PC-9 (cell line): ENCODE data around the gene ATG4B. TPM values are rescaled to one million over a fixed set of nuclear protein-coding genes. Genes with fewer than 3 reads are reported as not detected.
A peak's percentile ranks its signal among the peaks of the same experiment; 100 is the strongest.

ENCODE experiments used
- BruUV-seq: library from RNA; stranded (reverse); fragments of 400-500 nt; replicated peaks from 2 replicates; lab custom pipeline; 2021; lab: Mats Ljungman, UMichigan
- CTCF ChIA-PET: fragments of 300-600 bp; sonication (Branson Sonifier 250); formaldehyde crosslinking; loops from one replicate; lab custom pipeline; 2022; ENCODE audit warnings: antibody characterized with exemption; lab: Charles Lee
- POLR2A ChIA-PET: fragments of 300-600 bp; sonication (Branson Sonifier 250); formaldehyde crosslinking; loops from one replicate; lab custom pipeline; 2022; ENCODE audit warnings: antibody characterized with exemption; ENCODE audit not compliant: unreplicated experiment; lab: Charles Lee
- DNase-seq, 2 experiments: peaks; one replicate each; pipeline versions ENCODE4 v3.0.0 to v3.0.0-alpha.2; 2015 to 2022; ENCODE audit warnings: mixed read lengths in 1 of 2
- H2AFZ ChIP-seq: fragments of 200-600 bp; sonication (generic); 2 replicates; pipeline ENCODE4 v1.8.1; 2017; ENCODE audit warnings: antibody characterized with exemption
- H3F3A ChIP-seq: fragments of 200-600 bp; sonication (generic); 2 replicates; pipeline ENCODE4 v1.8.1; 2017; ENCODE audit warnings: antibody characterized with exemption, mild to moderate bottlenecking, low read depth; ENCODE audit not compliant: insufficient read depth
- H3K27ac ChIP-seq: fragments of 200-600 bp; sonication (generic); 2 replicates; pipeline ENCODE4 v1.6.1; 2016; ENCODE audit warnings: mixed run types
- H3K27me3 ChIP-seq: fragments of 200-600 bp; sonication (generic); 2 replicates; pipeline ENCODE4 v1.6.1; 2016; ENCODE audit warnings: low read depth, mixed run types; ENCODE audit not compliant: insufficient read depth
- H3K36me3 ChIP-seq: fragments of 200-600 bp; sonication (generic); 2 replicates; pipeline ENCODE4 v1.6.1; 2016; ENCODE audit warnings: low read depth, mixed run types
- H3K4me1 ChIP-seq: fragments of 200-600 bp; sonication (generic); replicated peaks from 2 replicates; pipeline ENCODE4 v1.6.1; 2016; ENCODE audit warnings: mixed run types; ENCODE audit not compliant: insufficient read depth
- H3K4me2 ChIP-seq: fragments of 200-600 bp; sonication (generic); 2 replicates; pipeline ENCODE4 v1.6.1; 2017; ENCODE audit warnings: mixed run types
- H3K4me3 ChIP-seq: fragments of 200-600 bp; sonication (generic); 2 replicates; pipeline ENCODE4 v1.6.1; 2016; ENCODE audit warnings: mixed run types
- H3K79me2 ChIP-seq: fragments of 200-600 bp; sonication (generic); 2 replicates; pipeline ENCODE4 v1.6.1; 2017; ENCODE audit warnings: low read depth, mixed run types
- H3K9me2 ChIP-seq: fragments of 200-600 bp; sonication (generic); 2 replicates; pipeline ENCODE4 v1.8.1; 2017; ENCODE audit warnings: mild to moderate bottlenecking; ENCODE audit not compliant: insufficient read depth
- H3K9me3 ChIP-seq: fragments of 200-600 bp; sonication (generic); 2 replicates; pipeline ENCODE4 v1.8.1; 2016; ENCODE audit warnings: low read depth; ENCODE audit not compliant: insufficient read depth
- H4K20me1 ChIP-seq: fragments of 200-600 bp; sonication (generic); 2 replicates; pipeline ENCODE4 v1.8.1; 2017; ENCODE audit not compliant: insufficient read depth
- EZH2 ChIP-seq: fragments of 200-600 bp; sonication (generic); IDR thresholded peaks from 2 replicates; pipeline ENCODE4 v1.8.0; 2017; ENCODE audit warnings: antibody characterized with exemption, low read depth
- intact Hi-C: fragments of 100-400 bp; cut with micrococcal nuclease; formaldehyde crosslinking; loops from one replicate; pipeline ENCODE4 v1.10.0; 2022; ENCODE audit not compliant: unreplicated experiment
- total RNA-seq: library from RNA; stranded (reverse); gene quantifications from 2 replicates; pipeline ENCODE4 v1.2.3, GENCODE V29; 2021
- TF ChIP-seq, protein P1 (sequence below): fragments of 200-600 bp; sonication (generic); conservative IDR thresholded peaks from 2 replicates; pipeline ENCODE4 v1.6.1; 2017; ENCODE audit warnings: mixed run types, antibody characterized with exemption, mild to moderate bottlenecking, moderate library complexity

The ATG4B gene
- total RNA-seq, 1 experiment from 2014 or later = 162 TPM

DNA sequence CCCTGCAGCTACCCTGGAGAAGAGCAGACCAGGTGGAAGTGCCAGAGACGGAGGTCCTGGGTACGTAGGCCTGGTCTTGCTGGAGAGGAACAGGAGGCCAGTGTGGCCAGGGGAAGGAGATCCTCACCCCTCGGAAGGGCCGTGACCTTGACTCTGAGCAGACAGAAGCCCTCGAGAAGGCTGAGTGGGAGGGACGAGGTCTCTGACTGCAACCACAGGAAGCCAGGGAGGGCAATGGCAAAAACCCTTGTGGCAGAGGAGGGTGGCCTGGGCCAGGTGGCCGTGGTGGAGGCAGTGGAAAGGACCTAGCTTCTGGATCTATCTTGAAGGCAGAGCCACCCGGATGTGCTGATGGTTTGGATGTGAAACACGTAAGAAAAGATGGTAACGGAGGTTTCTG lies 28.6 kb upstream of the ATG4B start:
- Histone ChIP-seq H2AFZ (no peak overlapping the region), H3K36me3 (no peaks in the 10 kb centered on the region), H3K4me2 (no peak overlapping the region), H3K9me3 (no peaks in the 10 kb centered on the region), H3F3A (no peaks in the 10 kb centered on the region; the same call in 1 of the 2 replicates), H3K9me2 (no peaks in the 10 kb centered on the region), H3K79me2 (peaks cover 17% of the 10 kb centered on the region), H3K27me3 (no peaks in the 10 kb centered on the region), H3K4me3 (no peak overlapping the region), H3K4me1 (no peaks in the 10 kb centered on the region), H3K27ac (no peak overlapping the region), H4K20me1 (peaks cover 33% of the 10 kb centered on the region)
- CTCF ChIA-PET = interaction anchor here (0.6 kb wide), 1 partner anchor 10 kb away, joined by 6 read pairs; no protein-coding TSS in a partner anchor
- POLR2A ChIA-PET = no interaction called here
- TF ChIP-seq, protein P1, sequence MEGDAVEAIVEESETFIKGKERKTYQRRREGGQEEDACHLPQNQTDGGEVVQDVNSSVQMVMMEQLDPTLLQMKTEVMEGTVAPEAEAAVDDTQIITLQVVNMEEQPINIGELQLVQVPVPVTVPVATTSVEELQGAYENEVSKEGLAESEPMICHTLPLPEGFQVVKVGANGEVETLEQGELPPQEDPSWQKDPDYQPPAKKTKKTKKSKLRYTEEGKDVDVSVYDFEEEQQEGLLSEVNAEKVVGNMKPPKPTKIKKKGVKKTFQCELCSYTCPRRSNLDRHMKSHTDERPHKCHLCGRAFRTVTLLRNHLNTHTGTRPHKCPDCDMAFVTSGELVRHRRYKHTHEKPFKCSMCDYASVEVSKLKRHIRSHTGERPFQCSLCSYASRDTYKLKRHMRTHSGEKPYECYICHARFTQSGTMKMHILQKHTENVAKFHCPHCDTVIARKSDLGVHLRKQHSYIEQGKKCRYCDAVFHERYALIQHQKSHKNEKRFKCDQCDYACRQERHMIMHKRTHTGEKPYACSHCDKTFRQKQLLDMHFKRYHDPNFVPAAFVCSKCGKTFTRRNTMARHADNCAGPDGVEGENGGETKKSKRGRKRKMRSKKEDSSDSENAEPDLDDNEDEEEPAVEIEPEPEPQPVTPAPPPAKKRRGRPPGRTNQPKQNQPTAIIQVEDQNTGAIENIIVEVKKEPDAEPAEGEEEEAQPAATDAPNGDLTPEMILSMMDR = no peak
- BruUV-seq = no TSS peak
- no peak for DNase-seq
- intact Hi-C loops = no loop called here

DNA sequence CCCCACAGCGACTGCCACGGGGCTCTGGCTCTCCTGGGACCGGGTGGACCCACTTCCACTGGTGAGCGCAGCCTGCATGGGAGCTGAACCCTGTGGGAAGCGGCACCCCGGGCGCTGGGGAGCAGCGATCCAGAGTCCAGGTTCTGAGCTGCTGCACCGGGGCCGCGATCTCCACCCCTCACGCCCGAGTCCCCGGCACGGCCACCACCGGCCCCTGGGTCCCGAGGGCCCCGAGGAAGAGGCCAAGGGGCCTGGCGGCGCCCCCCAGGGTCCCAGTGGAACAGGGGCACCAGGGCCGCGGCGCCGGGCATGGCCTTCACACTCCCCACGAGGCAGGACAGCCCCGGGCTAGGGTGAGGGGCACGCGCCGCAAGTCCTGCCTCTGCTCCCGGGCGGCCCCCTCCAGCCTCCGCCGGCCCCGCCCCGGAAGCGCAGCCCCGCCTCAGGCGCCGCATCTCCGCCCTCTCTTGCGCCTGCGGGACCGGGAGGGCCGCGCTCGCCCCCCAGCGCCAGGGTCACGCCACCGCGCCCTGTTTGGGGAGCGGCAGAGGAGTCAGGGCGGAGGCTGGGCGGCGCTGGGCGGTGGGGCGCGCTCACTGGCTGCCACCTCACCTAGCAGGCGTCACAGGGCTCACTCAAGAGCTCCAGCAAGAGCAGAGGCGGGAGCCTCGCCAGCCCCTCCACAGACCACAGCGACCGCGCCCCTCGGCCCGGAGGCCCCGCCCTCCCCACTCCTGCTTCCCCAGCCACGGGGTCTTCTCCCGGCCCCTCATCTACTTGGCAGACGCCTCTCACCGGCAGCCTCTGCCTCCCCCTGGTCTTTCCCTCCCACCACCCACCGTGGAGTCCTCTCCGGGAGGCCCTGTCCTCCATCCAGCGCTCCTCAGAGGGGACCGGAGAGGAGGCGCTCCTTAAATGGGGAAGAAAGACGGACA lies 27.4 kb upstream of the ATG4B start:
- Histone ChIP-seq H3K4me3 (no peak overlapping the region), H4K20me1 (peaks cover 46% of the 10 kb centered on the region), H3K9me3 (no peaks in the 10 kb centered on the region), H3K27ac (no peak overlapping the region), H3F3A (no peaks in the 10 kb centered on the region; the same call in 1 of the 2 replicates), H3K4me1 (no peaks in the 10 kb centered on the region), H3K79me2 (peaks cover 30% of the 10 kb centered on the region), H3K9me2 (no peaks in the 10 kb centered on the region), H3K27me3 (no peaks in the 10 kb centered on the region), H3K36me3 (no peaks in the 10 kb centered on the region), H2AFZ (no peak overlapping the region), H3K4me2 (no peak overlapping the region)
- ChIA-PET CTCF (interaction anchor here (0.6 to 0.7 kb wide), 6 partner anchors 15 to 411 kb away, joined by 3 to 6 read pairs (median 4); no protein-coding TSS in a partner anchor), POLR2A (interaction anchor here (0.6 kb wide), 3 partner anchors 25 to 295 kb away, joined by 3 to 5 read pairs (median 3); no protein-coding TSS in a partner anchor)
- BruUV-seq = no TSS peak
- peak in 1 of 2 experiments; percentile 98 for DNase-seq
- intact Hi-C loops = loop anchor here (1.0 to 5.0 kb wide), 2 partner anchors 103 to 253 kb away; partner anchors contain the start of gene STK25
- TF ChIP-seq EZH2 = no peak
- TF ChIP-seq, protein P1 = no peak

DNA sequence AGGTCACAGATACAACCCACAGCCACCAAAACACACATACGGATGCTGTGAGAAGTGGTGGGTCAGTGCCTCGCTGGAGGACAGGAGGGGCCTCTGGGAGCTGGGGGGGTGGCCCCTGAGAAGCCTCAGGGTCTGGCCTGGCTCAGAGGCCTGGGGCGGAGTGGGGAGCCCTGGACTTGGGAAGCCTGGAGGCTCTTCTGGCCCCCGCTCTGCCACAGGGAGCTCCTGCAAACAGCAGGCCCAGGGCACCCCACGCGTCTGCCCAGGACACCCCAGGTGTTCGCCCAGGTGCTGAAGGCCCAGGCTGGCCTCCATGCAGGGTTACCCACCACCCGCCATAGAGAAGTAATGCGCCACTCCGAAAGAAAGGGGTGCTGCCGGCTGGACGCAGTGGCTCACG lies 26.4 kb upstream of the ATG4B start:
- ChIA-PET CTCF (no interaction called here), POLR2A (no interaction called here)
- Histone ChIP-seq H3K79me2 (peaks cover 34% of the 10 kb centered on the region), H3K4me3 (no peak overlapping the region), H3K4me2 (no peak overlapping the region), H3K9me3 (no peaks in the 10 kb centered on the region), H4K20me1 (peaks cover 55% of the 10 kb centered on the region), H3K36me3 (no peaks in the 10 kb centered on the region), H3F3A (no peaks in the 10 kb centered on the region; the same call in 1 of the 2 replicates), H3K9me2 (no peaks in the 10 kb centered on the region), H2AFZ (no peak overlapping the region), H3K27ac (no peak overlapping the region), H3K4me1 (no peaks in the 10 kb centered on the region), H3K27me3 (no peaks in the 10 kb centered on the region)
- no peak for DNase-seq
- BruUV-seq = TSS peak; percentile 91
- TF ChIP-seq EZH2 = no peak
- TF ChIP-seq, protein P1 = no peak
- intact Hi-C loops = loop anchor here (5.0 kb wide), 1 partner anchor 104 kb away; the partner anchor contains the start of gene STK25
